Measurements from ENCODE around the gene IVD. TPM values are rescaled to one million over a fixed set of nuclear protein-coding genes. Genes with fewer than 3 reads are reported as not detected.

IVD gene
- total RNA-seq, 1 donor from 2014 or later = 56.2 TPM

DNA sequence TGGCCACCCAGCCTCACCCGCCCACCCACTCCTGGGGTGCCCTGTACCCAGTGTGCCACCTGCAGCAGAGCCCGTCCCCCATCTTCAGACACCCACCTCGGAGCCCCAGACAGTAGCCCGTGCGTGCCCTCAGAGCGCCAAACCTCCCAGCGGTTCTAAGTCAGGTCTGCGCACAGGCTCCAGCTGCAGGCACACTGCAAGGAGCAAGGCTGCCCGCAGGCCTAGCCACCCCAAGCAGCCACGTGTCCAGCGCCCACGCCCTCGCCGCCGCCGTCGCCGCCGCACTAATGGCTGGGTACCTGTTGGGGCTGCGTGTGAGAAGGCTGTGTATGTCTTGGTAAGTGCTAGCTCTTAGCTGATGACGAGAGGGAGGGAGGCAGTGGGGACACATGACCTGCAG lies 56.4 kb downstream of the IVD start:
- H3K4me1 Mint-ChIP-seq (ENCODE audit: unreplicated experiment) = peaks cover 2% of the 10 kb centered on the region
- peaks cover 5% of the 10 kb centered on the region for H3K36me3 Mint-ChIP-seq (ENCODE audit: low read depth, unreplicated experiment)
- H3K4me3 Mint-ChIP-seq (ENCODE audit: unreplicated experiment) = no peak overlapping the region
- no peak overlapping the region for H3K27ac Mint-ChIP-seq (ENCODE audit: unreplicated experiment)
- no peaks in the 10 kb centered on the region for H3K9me3 Mint-ChIP-seq (ENCODE audit: unreplicated experiment)
- TF ChIP-seq, protein P1, sequence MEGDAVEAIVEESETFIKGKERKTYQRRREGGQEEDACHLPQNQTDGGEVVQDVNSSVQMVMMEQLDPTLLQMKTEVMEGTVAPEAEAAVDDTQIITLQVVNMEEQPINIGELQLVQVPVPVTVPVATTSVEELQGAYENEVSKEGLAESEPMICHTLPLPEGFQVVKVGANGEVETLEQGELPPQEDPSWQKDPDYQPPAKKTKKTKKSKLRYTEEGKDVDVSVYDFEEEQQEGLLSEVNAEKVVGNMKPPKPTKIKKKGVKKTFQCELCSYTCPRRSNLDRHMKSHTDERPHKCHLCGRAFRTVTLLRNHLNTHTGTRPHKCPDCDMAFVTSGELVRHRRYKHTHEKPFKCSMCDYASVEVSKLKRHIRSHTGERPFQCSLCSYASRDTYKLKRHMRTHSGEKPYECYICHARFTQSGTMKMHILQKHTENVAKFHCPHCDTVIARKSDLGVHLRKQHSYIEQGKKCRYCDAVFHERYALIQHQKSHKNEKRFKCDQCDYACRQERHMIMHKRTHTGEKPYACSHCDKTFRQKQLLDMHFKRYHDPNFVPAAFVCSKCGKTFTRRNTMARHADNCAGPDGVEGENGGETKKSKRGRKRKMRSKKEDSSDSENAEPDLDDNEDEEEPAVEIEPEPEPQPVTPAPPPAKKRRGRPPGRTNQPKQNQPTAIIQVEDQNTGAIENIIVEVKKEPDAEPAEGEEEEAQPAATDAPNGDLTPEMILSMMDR (IDR thresholded peaks at IDR 0.05; ENCODE audit: unreplicated experiment) = no peak
- DNase-seq (ENCODE audit: low spot score) = no peak
- peaks cover 4% of the 10 kb centered on the region for H3K27me3 Mint-ChIP-seq (ENCODE audit: unreplicated experiment)

DNA sequence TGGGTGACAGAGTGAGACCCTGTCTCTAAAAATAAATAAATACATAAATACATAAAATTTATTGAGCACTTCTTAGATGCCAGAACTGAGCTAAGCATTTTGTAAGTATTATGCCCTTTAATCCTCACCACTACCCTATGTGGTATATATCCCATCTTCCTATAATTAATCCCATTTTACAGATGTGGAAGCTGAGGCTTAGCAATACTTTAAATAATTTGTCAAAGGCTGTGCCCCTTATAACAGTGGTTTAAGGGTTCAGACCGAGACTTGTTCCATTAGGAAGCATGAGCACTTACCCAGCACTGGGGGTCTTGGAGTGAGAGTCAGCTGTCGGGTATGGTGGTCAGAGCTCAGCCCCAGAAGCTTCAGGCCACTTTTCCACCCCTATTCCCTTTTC lies 57.7 kb downstream of the IVD start:
- Mint-ChIP-seq H3K4me3 (ENCODE audit: unreplicated experiment) (no peak overlapping the region), H3K27ac (ENCODE audit: unreplicated experiment) (no peak overlapping the region), H3K36me3 (ENCODE audit: low read depth, unreplicated experiment) (peaks cover 5% of the 10 kb centered on the region), H3K4me1 (ENCODE audit: unreplicated experiment) (no peaks in the 10 kb centered on the region), H3K27me3 (ENCODE audit: unreplicated experiment) (peaks cover 7% of the 10 kb centered on the region), H3K9me3 (ENCODE audit: unreplicated experiment) (no peaks in the 10 kb centered on the region)
- TF ChIP-seq, protein P1 (IDR thresholded peaks at IDR 0.05; ENCODE audit: unreplicated experiment) = no peak
- DNase-seq (ENCODE audit: low spot score) = no peak

DNA sequence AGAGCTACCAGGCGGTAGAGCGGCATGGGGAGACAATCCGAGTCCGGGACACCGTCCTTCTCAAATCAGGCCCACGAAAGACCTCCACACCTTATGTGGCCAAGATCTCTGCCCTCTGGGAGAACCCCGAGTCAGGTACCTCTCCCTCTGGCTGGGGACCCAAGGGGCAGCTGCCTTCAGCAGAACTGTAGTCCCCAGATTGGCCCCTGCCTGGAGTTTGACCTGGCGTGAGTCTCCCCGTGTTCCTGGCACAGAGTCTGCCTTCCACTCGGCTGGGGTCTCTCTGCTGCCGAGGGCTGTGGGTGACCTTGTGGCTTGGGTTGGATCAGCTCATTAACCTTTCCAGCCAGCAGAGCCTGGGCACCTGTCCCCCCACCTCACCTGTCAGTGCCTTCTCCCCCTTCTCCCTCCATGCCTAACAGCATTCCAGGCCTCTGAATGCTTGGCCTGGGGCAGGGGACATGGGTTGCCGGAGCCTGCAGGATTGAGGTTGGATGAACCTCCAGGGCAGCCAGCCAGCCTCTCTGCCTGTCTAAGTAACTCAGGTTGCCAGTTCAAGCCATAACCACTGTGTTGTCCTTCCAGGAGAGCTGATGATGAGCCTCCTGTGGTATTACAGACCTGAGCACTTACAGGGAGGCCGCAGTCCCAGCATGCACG lies 58.4 kb downstream of the IVD start:
- Mint-ChIP-seq H3K4me3 (ENCODE audit: unreplicated experiment) (no peak overlapping the region), H3K27ac (ENCODE audit: unreplicated experiment) (no peak overlapping the region), H3K4me1 (ENCODE audit: unreplicated experiment) (no peaks in the 10 kb centered on the region), H3K36me3 (ENCODE audit: low read depth, unreplicated experiment) (peaks cover 5% of the 10 kb centered on the region), H3K9me3 (ENCODE audit: unreplicated experiment) (no peaks in the 10 kb centered on the region), H3K27me3 (ENCODE audit: unreplicated experiment) (peaks cover 7% of the 10 kb centered on the region)
- DNase-seq (ENCODE audit: low spot score) = no peak
- TF ChIP-seq, protein P1 (IDR thresholded peaks at IDR 0.05; ENCODE audit: unreplicated experiment) = no peak

DNA sequence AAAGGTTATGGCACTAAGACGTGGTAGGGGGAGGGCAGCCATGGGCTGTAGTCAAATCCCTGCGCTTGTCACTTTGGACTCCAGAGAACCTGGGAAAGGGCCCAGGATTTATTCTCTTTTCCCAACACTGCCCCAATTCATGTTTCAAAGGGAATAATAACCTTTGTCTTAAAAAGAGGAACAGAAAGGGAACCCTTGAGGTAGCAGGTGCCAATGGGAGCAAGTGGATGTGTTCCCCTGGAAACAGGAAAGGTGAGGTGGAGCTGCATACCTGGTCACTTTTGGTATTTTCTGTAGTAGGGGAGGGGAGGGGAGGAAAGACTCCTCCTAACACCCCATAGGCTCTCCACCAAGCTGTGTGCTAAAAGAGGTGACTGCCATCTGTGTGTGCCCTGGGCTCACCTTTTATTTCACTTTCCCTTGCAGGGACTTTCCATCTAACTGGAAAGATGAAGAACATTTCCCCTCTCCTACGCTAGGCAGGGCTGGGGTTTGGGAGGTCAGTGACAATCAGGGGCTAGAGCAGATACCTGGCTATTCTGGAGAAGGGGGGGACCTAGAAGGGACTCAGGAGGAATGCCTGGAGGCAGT lies 59.1 kb downstream of the IVD start:
- Mint-ChIP-seq H3K4me1 (ENCODE audit: unreplicated experiment) (no peaks in the 10 kb centered on the region), H3K27ac (ENCODE audit: unreplicated experiment) (no peak overlapping the region), H3K9me3 (ENCODE audit: unreplicated experiment) (no peaks in the 10 kb centered on the region), H3K36me3 (ENCODE audit: low read depth, unreplicated experiment) (peaks cover 5% of the 10 kb centered on the region), H3K4me3 (ENCODE audit: unreplicated experiment) (no peak overlapping the region), H3K27me3 (ENCODE audit: unreplicated experiment) (peaks cover 10% of the 10 kb centered on the region)
- TF ChIP-seq, protein P1 (IDR thresholded peaks at IDR 0.05; ENCODE audit: unreplicated experiment) = no peak
- DNase-seq (ENCODE audit: low spot score) = no peak

DNA sequence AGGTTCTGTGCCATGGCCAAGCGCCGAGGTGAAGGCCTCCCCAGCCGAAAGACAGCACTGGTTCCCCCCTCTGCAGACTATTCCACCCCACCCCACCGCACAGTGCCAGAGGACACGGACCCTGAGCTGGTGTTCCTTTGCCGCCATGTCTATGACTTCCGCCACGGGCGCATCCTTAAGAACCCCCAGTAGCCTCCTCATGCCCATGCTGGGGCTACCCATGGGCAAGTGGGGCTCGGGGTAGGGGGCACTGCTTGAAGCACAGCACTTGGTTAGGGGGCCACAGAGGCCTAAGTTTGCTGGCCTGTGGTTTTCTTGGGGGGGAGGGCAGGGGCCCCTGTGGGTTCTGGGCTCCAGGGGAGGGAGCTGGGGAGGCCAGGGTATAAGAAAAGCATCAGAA lies 60.3 kb downstream of the IVD start:
- Mint-ChIP-seq H3K36me3 (ENCODE audit: low read depth, unreplicated experiment) (peaks cover 5% of the 10 kb centered on the region), H3K27ac (ENCODE audit: unreplicated experiment) (no peak overlapping the region), H3K9me3 (ENCODE audit: unreplicated experiment) (no peaks in the 10 kb centered on the region), H3K27me3 (ENCODE audit: unreplicated experiment) (peaks cover 10% of the 10 kb centered on the region), H3K4me1 (ENCODE audit: unreplicated experiment) (peaks cover 4% of the 10 kb centered on the region), H3K4me3 (ENCODE audit: unreplicated experiment) (no peak overlapping the region)
- no peak for DNase-seq (ENCODE audit: low spot score)
- TF ChIP-seq, protein P1 (IDR thresholded peaks at IDR 0.05; ENCODE audit: unreplicated experiment) = no peak
